ENCODE measurements around the gene ZNF691.

DNA sequence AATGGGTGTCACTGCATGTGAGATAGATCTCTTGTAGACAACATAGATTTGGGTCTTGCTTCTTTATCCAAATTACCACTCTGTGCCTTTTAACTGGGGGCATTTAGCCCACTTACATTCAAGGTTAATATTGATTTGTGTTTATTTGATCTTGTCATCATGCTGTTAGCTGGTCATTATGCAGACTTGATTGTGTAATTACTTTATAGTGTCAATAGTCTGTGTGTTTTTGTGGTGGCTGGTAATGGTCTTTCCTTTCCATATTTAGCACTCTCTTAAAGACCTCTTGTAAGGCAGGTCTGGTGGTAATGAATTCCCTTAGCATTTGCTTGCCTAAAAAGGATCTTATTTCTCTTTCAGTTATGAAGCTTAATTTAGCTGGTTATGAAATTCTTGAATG is 29.6 kb downstream of the ZNF691 start:
- TF ChIP-seq, protein P1, sequence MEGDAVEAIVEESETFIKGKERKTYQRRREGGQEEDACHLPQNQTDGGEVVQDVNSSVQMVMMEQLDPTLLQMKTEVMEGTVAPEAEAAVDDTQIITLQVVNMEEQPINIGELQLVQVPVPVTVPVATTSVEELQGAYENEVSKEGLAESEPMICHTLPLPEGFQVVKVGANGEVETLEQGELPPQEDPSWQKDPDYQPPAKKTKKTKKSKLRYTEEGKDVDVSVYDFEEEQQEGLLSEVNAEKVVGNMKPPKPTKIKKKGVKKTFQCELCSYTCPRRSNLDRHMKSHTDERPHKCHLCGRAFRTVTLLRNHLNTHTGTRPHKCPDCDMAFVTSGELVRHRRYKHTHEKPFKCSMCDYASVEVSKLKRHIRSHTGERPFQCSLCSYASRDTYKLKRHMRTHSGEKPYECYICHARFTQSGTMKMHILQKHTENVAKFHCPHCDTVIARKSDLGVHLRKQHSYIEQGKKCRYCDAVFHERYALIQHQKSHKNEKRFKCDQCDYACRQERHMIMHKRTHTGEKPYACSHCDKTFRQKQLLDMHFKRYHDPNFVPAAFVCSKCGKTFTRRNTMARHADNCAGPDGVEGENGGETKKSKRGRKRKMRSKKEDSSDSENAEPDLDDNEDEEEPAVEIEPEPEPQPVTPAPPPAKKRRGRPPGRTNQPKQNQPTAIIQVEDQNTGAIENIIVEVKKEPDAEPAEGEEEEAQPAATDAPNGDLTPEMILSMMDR (conservative IDR thresholded peaks at IDR 0.05 in 1 of 2, IDR thresholded peaks at IDR 0.05 in 1 of 2; ENCODE audit: extremely low read depth in 1 of 2, insufficient read depth in 1 of 2, low read depth in 1 of 2, low read length in 2 of 2), result no peak
- TF ChIP-seq EZH2 (IDR thresholded peaks at IDR 0.05; ENCODE audit: borderline replicate concordance, low read length), result no peak
